Epithelial cell of esophagus (primary cell): Measurements from ENCODE around the gene SMPD2.

Experiments used
- DNase-seq: peaks from one replicate; pipeline ENCODE4 v3.0.0; 2010; ENCODE audit warnings: low read depth
- H3K4me3 ChIP-seq: 2 replicates; pipeline ENCODE4 v1.5.1; 2011; ENCODE audit warnings: mild to moderate bottlenecking, low read length, control low read depth
- CTCF ChIP-seq: IDR thresholded peaks from 2 replicates; pipeline ENCODE4 v1.5.1; 2011; ENCODE audit warnings: low read depth, mild to moderate bottlenecking, low read length, control low read depth, inconsistent platforms; ENCODE audit not compliant: insufficient read depth; ENCODE audit errors: missing control alignments

Gene SMPD2

GRCh38 chr6:109454496-109455436 lies 14.2 kb downstream of the SMPD2 start:
- TF ChIP-seq CTCF, result no peak
- DNase-seq, result no peak
- H3K4me3 ChIP-seq, result peak overlapping the region; percentile 64

GRCh38 chr6:109455437-109456110 lies 15.1 kb downstream of the SMPD2 start, which contains the start of gene MICAL1:
MICAL1 (minus strand) TSS chr6:109455772; CDS start chr6:109454196, 1,576 bp downstream.
- no peak for TF ChIP-seq CTCF
- DNase-seq, result peak; percentile 56
- peak within 1 kb of the TSS; percentile 64 for H3K4me3 ChIP-seq

- no peak for TF ChIP-seq CTCF
- H3K4me3 ChIP-seq, result peak overlapping the region; percentile 64
- no peak for DNase-seq
Observed at GRCh38 chr6:109456111-109456583, 15.6 kb downstream of the SMPD2 start.

- H3K4me3 ChIP-seq, result no peak overlapping the region
- DNase-seq, result peak; percentile 15
- no peak for TF ChIP-seq CTCF
Observed at GRCh38 chr6:109456710-109457561, 16.4 kb downstream of the SMPD2 start.

GRCh38 chr6:109457562-109457996 lies 17.1 kb downstream of the SMPD2 start:
- TF ChIP-seq CTCF, result no peak
- no peak overlapping the region for H3K4me3 ChIP-seq
- DNase-seq, result no peak

- peak; percentile 19 for DNase-seq
Observed at GRCh38 chr6:109458774-109459531, 18.4 kb downstream of the SMPD2 start.

More at GRCh38 chr6:109458774-109459531, 18.4 kb downstream of the SMPD2 start:
- no peak for TF ChIP-seq CTCF
- H3K4me3 ChIP-seq, result no peak overlapping the region
